Measurements from ENCODE around the gene CDYL.
A peak's percentile ranks its signal among the peaks of the same experiment; 100 is the strongest.
"Not testable (repeated sequence)": the region's sequence is repeated elsewhere in the genome, so short reads cannot be mapped to it uniquely, and the experiment has no call there.

CDYL gene

DNA sequence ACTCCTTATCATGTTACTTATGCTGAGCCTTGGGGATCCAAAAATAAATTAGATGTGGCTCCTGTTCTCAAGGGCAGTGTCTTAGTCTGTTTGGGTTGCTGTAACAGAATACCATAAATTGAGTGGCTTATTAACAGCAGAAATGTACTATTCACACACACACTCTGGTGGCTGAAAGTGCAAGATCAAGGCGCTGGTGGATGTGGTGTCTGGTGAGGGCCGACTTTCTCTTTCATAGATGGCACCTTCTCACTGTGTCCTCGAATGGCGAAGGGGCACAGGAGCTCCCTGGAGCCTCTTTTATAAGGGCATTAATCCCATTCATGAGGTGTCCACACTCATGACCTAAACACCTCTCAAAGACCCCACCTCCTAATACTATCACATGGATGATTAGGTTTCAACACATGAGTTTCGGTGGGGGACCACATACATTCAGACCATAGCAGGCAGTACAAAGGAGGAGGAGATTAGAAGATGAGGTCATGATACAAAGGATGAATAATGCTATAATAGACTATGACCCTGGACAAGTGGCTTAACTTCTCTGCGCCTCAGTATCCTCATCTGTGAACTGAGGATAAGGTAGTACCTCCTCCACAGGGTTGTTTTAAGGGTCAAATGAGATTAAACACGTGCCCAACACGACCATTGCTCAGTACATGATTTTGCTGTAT, 193.5 kb downstream of the CDYL start:
- DNase-seq = no peak

DNA sequence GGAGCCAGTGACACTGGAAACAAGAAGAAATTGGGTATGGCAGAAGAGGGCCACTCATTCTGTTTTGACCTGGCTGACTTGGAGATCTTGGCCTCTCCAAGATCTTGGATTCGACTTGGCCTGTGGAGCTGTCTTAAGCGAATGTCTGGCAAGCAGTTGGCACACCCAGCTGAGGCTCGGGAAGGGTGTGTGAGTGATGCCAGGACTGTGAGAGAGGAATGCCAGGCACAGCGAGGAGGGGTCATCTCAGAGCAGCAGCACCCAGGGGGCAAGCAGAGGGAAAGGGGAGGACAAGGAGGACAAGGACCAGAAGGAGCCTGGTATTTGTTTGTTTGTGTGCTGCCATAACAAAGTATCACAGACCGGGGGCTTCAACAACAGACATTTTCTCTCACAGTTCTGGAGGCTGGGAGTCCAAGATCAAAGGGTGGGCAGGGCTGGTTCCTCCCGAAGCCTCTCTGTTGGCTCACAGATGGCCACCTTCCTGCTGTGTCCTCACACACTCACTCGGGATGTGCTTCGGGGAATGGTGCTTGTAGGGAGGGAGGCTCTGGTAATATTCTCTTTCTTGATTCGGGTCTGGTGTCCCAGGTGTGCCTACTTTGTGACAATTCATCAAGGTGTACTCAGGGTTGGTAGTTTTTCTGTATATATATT, 194.7 kb downstream of the CDYL start:
- no peak for DNase-seq

DNA sequence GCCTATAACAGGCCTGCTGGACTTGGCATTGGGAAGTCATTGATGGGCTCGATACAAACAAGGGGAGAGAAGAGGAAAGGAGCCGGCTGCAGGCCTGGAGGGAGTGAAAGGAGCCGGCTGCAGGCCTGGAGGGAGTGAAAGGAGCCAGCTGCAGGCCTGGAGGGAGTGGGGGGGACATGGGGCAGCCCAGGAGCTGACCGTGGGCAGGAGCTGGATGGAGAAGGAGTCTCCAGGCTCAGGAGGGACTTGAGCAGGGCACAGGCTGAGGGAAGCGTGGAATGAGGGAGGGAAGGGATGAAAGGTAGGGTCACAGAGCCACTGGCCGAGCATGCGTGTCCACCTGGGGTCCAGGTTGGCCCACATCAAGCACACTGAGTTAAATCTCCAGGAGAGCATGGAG, 195.6 kb downstream of the CDYL start:
- no peak for DNase-seq

DNA sequence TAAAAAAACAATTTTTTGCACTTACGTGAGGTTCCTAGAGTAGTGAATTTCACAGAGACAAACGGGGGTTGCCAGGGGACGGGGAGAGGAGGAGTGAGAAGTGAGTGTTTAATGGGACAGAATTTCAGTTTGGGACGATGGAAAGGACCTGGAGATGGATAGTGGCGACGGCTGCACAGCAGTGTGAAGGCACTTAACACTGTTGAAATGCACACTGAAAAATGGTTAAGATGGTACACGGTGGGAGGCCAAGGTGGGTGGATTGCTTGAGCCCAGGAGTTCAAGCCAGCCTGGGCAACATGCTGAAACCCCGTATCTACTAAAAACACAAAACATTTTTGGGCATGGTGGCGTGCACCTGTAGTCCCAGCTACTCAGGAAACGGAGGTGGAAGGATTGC, 196.2 kb downstream of the CDYL start:
- DNase-seq = no peak

DNA sequence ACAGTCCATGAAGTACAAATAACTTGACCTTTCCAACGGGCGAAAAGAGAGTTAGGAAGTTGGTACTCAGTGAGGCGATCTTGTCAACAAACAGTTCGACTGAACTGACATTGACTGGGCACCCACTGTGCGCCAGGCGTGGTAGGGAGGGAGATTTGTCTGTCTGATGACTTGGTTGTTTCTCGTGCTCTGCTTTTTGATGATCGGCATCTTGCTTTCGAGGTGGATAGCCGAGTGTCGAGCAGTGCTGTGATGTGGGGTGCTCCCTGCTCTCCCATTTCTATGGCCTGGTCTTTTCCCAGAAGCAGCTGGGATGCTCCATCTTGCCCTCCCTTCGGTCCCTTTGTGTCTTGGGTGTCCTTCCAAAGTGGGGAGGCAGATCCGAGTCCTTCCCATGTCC, 197.2 kb downstream of the CDYL start:
- DNase-seq = no peak

DNA sequence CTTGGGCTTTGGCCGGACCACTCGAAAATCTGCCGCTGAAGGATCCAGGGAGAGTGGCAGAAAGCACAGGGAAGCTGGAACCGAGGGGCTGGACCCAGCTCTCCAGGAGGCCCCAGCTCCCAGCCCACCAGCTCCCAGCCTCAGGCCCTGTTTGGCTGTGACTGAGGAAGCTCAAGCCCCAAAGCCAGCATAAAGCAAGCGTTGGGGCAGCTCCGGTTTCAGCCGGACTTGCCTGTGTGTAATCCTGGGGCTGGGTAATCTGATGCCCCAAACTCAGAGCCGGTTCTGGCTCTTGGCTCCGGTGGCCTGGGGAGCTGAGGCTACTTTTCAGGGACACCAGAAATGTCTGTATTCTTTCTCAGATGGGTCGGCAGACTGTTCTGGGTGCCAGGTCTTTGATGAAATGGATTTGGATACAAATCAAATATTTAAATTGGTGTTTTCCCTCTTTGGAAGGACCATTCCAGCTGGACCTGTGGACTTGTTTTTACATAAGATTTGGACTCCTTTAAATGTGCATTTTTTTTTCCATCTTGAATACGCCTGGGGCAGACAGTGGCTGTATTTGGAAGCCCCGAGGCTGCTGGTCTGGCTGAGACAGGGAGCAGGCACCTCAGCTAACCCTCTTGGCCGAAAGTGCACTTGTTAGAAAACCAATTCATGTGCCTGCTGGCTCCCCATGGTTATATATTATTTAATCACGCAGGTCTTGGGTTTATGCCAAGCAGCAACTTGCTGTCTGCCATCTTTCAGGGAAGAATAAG, 198.0 kb downstream of the CDYL start:
- no peak for DNase-seq

DNA sequence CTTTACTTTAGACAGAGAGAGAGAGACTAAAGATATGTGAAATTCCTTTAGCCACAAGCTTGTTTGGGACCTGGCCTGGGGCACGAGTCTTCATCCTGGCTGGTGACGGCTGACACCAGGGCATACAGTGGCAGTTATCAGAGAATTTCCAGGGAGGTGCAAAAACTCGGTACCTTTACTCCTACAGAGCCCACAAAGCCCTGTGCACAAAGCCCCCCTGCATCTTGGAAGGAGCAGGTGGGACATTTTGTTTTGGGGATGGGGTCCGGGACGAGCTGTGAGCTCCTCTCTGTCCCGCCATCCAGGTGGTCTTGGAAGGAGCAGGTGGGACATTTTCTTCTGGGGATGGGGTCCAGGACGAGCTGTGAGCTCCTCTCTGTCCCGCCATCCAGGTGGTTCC, 198.8 kb downstream of the CDYL start:
- DNase-seq = no peak

DNA sequence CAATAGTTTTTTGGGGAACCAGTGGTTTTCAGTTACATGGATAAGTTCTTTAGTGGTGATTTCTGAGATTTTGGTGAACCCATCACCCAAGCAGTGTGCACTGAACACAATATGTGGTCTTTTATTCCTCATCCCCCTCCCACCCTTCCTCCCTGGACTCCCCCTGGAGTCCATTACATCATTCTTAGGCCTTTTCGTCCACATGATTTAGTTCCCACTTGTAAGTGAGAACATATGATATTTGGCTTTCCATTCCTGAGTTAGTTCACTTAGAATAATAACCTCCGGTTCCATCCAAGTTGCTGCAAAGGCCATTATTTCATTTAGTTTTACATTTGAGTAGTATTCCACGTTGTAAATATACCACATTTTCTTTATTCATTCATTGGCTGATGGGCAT, 199.3 kb downstream of the CDYL start:
- no peak for DNase-seq

DNA sequence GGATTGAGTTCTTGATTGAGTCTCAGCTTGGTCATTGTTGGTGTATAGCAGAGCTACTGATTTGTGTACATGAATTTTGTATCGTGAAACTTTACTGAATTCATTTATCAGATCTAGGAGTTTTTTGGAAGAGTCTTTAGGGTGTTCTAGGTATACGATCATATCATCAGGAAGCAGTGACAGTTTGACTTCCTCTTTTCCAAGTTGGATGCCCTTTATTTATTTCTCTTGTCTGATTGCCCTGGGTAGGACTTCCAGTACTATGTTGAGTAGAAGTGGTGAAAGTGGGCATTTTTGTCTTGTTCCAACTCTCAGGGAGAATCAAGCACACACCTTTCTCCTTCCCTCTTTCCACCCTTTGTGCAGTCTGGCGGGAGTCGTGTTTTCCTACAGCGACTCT, 201.3 kb downstream of the CDYL start:
- DNase-seq = no peak

DNA sequence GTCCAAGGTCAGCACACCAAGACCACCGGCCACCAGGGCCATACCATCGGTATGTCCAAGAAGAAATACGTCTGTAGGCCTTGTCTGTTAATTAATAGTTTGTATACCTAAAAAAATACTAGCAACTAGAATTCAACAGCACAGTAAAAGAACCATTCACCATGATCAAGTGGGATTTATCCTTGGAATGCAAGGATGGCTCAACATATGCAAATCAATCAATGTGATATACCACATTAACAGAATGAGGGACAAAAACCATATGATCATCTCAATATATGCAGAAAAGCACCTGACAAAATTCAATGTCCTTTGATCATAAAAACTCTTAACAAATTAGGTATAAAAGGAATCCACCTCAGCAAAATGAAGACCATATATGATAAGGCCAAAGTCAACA, 203.2 kb downstream of the CDYL start:
- no peak for DNase-seq

DNA sequence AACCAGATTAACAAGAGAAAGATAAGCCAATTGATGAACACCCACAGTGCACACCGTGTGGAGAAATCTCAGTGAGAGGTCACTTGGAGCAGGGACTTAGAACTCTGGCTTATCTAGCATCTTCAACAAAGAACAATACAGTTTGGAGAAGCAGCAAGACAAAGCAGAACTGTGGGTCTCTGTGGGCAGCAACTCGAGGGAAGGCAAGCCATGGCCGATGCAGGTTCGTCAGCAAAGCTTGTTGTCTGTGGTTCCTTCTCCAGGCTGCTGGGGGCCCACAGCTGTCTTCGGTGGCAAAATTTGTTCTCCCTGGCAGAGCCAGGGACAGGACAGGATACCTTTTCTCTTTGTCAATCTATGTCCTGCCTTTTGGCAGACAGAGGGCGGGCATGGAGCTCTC, 205.6 kb downstream of the CDYL start:
- no peak for DNase-seq

DNA sequence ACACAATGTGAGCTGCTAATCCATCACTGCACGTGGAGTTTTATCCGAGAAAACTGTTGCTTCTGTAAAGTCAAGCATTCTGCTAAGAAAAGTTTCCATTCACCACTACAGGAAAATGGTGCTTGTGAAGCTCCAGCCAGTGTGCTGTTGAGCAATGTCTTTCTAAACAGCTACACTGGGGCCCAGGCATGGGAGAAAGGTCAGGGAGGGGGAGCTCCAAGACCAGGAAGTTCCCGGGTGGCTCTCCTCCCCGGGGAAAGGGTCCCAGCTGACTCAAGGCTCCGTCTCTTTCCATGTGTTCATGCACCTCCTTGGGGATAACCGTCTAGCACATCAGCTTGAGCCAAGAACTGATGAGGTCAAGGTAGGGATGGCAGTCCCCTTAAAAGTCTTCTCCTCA, 207.1 kb downstream of the CDYL start:
- no peak for DNase-seq

DNA sequence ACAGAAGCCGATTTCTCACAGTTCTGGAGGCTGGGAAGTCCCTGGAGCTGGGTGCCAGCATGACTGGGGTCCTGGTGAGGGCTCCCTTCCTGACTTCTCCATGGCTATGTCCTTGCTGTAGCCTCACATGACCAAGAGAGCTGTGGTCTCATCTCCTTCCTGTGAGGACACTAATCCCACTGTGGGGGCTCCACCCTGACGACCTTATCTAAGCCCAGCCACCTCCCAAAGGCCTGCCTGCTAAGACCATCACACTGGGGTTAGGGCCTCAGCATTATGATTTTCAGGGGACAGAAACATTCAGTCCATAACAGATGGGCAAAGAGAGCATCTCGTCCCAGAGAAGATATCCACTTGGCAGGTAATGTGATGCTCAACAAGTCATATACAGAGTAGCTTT, 210.8 kb downstream of the CDYL start:
- DNase-seq = no peak

DNA sequence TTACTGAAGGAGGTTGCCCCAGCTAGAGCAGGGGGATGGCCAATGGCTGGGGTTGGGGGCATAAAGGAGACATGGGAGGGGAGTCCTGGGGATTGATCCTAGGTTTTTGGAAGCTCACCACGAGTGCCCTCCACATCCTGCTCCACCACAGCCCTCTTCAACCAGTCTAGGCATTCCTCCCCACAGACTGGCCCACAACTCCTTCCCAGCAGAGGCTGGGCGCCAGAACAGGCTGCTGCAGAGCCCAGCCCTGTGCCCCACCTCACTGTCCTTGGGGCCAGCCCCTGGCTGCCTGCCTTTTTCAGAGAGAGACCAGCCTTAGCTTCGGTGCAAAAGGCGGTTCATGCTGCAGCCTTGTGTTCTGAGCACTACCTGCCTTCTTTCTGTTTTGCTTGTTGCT, 211.2 kb downstream of the CDYL start:
- DNase-seq = no peak

DNA sequence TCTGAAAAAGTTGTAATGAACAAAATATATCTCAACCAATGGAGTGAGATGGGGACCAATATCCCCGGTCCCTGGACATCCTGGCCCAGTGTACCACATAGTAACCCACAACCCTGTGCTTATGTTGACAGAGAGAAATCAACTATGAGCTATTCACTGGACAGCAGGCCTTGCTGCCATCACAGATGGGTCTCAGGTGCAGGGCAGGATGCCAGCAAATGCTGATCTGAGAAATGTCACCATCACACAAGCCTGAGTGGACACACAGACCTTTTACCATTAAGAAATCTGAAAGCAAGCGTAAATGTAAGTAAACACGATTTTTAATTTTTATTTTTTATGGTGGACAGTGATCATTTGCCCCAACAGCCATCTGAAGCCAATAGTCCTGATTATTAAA, 218.5 kb downstream of the CDYL start:
- DNase-seq = no peak

DNA sequence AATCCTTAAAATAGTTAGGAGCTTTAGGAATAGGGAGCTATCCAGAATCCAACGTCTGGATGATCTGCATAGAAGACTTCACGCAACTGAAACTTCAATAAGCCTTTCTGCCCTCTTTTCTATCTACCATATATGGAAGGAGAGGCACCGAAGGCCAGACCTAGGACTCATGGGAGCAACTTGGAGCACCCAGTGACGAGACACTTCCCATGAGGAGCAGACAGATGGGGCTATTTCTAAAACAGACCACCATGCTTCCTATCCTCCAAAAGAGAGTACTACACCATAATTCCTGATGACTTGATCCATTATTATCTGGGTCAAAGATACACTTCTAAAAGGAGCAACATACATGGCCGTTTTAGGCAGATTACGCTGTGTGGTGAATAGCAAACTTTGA, 221.7 kb downstream of the CDYL start:
- DNase-seq = no peak

DNA sequence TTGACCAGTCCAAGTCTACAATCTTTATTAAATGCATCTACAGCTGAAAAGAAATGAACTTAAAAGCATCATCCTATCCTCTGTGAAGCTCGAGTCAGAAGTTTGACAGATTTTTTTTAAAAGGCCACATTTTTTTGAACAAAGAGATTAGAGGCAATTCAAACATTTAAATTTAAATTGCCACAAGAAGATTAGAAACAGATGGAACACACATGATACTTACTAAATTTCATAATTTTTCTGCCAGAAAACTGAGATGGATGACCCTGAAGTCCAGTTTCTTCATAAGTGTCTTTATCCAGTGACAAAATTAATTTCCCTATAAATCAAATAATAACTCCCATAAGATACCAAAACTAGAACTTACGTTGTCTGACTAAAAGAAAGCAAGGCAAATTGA, 223.4 kb downstream of the CDYL start:
- DNase-seq = no peak

DNA sequence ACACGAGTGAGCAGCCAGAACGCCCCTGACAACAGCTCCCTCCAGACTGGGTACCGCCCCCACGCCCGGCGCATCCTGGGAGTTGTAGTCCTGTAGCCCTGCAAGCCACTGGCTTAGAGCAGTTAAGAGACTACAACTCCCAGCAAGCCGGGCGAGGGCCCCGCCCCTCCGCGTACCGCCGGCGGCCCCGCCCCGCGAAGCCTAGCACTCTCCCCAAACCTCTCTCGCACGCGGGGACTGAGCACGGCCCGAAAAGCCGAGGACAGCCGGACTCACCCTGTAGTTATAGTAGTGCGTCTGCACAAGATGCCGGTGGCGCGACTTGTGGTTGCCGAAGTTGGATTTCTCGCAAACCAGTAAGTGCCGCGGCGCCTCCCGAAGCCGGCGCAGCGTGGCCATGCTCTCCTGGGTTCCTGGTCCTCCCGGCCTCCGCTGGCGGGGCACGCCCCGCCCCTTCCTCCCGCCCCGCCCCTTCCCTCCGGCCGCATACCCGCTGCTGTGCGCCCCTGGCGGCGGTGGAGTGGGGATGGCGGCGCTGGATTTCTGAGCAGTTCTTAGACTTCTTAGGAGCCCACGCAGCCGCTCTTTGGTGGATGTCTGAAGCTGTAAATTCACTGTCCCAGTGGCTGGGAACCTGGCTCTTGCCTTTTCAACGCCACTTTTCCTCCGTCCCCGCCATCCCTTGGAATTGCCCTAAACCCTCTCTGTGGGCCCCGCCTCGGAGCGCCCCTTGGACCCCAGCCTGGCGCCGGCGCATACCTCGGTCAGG, 227.6 kb downstream of the CDYL start, which contains the start of gene RPP40:
RPP40 (minus strand) TSS at position 434 of the 769 bp plus-strand sequence; CDS start at position 399, 35 bp downstream.
- peak; percentile 95 for DNase-seq

DNA sequence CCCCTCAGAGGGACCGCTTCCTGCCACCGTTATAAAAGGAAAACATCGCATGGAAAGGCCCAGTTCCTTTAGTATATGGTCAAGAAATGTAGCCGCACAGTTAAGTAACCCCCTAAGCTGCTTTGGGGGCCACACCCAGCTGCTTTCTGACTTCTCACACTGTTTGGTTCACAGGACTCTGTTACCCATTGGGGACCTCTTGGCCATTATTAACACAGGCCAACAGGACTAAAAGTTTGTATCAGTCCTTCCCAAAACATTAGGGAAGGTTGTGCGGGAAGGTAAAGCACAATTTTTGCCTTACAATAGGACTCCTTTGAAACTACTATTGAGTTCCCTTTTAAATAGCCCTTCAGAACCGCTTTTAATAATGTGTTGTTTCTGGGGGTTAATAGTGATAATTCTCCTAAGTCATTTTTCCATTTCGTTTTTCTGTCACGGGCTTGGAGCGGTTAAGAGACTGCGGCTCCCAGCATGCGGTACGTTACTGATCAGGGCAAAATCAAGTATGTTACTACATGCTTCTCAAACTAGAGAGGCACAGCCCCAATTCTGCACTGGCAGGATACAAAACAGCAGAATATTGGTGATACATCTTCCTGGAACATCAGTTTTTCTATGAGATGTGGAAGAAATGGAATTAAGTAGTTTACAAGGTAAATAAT, 228.3 kb downstream of the CDYL start:
- no peak for DNase-seq

DNA sequence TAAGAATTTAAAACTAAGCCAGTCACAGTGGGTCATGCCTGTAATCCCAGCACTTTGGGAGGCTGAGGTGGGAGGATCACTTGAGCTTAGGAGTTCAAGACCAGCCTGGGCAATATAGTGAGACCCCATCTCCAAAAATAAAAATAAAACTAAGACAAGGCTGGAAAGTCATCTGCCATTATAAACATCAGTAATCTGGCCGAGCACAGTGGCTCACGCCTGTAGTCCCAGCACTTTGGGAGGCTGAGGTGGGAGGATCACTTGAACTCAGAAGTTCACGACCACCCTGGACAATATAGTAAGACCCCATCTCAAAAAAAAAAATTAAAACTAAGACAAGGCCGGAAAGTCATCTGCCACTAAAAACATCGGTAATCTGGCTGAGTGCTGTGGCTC, 228.8 kb downstream of the CDYL start:
- not testable (repeated sequence) for DNase-seq
